T-helper 17 cell (primary cell): ENCODE data around the gene ADSL. TPM values are rescaled to one million over a fixed set of nuclear protein-coding genes. Genes with fewer than 3 reads are reported as not detected.
A peak's percentile ranks its signal among the peaks of the same experiment; 100 is the strongest.

ENCODE experiments used
- ATAC-seq: fragments of 150-1000 bp; cut with Tn5 transposase; 2 replicates; pipeline ENCODE4 v1.10.0; 2021; ENCODE audit warnings: mild to moderate bottlenecking, moderate library complexity
- DNase-seq, 3 donors: peaks; one replicate each; pipeline versions ENCODE4 v3.0.0 to v3.0.0-alpha.2; 2020 to 2021
- H3K9me3 ChIP-seq: one replicate; pipeline ENCODE4 v1.7.0; 2013; ENCODE audit warnings: low read length, mild to moderate bottlenecking; ENCODE audit not compliant: control insufficient read depth, poor library complexity, severe bottlenecking
- H3K27ac Mint-ChIP-seq: one replicate; pipeline ENCODE4 v1.8.0; 2022; ENCODE audit warnings: mild to moderate bottlenecking, moderate library complexity, mixed read lengths
- H3K27me3 Mint-ChIP-seq: one replicate; pipeline ENCODE4 v1.8.0; 2022; ENCODE audit warnings: mixed read lengths
- H3K36me3 Mint-ChIP-seq: one replicate; pipeline ENCODE4 v1.8.0; 2022; ENCODE audit warnings: low read depth, mixed read lengths
- H3K4me1 Mint-ChIP-seq: one replicate; pipeline ENCODE4 v1.8.0; 2022; ENCODE audit warnings: mild to moderate bottlenecking, mixed read lengths
- H3K4me3 Mint-ChIP-seq: one replicate; pipeline ENCODE4 v1.8.0; 2022; ENCODE audit warnings: mild to moderate bottlenecking, moderate library complexity, mixed read lengths
- total RNA-seq, 4 donors: library from RNA in 2 of 4; stranded (reverse) in 2 of 4; gene quantifications; one replicate each; pipeline ENCODE4 v1.2.3 and lab custom pipeline; 2022 to 2026

Gene ADSL
- total RNA-seq, 2 donors from 2014 or later, result 59.2 to 67.5 TPM

GRCh38 chr22:40332319-40332781, 13.9 kb upstream of the ADSL start:
- H3K9me3 ChIP-seq, result no peaks in the 10 kb centered on the region
- ATAC-seq (peak; percentile 40), DNase-seq (no peak)
- peaks cover 51% of the 10 kb centered on the region for H3K4me1 Mint-ChIP-seq
- peak overlapping the region; percentile 63 for H3K4me3 Mint-ChIP-seq
- H3K27me3 Mint-ChIP-seq, result no peaks in the 10 kb centered on the region
- peaks cover 1% of the 10 kb centered on the region for H3K36me3 Mint-ChIP-seq
- peak overlapping the region; percentile 97 for H3K27ac Mint-ChIP-seq

DNA sequence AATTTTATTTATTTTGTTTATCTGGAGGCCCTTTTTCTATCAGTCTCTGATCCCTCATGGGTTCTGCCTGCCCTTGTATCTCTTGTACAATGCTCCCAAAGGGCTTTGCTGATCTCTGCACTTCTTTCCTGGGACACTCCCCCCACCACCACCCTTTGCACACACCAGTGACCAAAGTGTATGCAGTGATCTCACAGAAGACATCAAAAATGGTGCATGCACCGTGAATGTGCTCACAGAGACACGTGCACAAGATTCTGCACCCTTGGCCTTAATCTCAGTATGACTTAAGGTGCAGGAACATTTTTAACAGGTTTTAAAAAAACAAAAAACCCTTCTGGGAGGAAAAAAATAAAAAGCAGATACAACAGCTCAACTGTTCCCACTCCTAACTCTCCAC, 12.2 kb upstream of the ADSL start:
- peaks cover 56% of the 10 kb centered on the region for H3K4me1 Mint-ChIP-seq
- peaks cover 4% of the 10 kb centered on the region for H3K36me3 Mint-ChIP-seq
- H3K27me3 Mint-ChIP-seq, result no peaks in the 10 kb centered on the region
- DNase-seq (no peak), ATAC-seq (no peak)
- H3K4me3 Mint-ChIP-seq, result peak overlapping the region; percentile 86
- H3K27ac Mint-ChIP-seq, result peak overlapping the region; percentile 97
- no peaks in the 10 kb centered on the region for H3K9me3 ChIP-seq

DNA sequence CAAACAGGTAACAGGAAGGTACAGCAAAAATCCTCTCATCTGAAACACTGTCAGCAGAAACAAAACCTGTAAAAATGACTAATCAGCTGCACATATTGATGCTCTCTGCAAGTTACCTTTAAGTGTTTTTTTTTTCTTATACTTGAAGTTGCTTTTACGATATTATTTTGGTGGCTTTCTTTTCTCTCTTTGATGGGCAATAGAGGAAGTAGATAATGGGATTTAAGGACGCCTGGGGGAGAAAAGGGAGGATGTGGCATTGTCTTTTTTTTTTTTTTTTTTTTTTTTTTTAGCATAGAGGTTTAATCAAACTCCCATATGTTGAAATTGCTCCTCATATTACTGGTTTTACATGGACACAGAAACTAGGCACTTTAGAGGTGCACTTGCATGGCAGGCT, 11.4 kb upstream of the ADSL start:
- peaks cover 60% of the 10 kb centered on the region for H3K4me1 Mint-ChIP-seq
- H3K9me3 ChIP-seq, result no peaks in the 10 kb centered on the region
- H3K27ac Mint-ChIP-seq, result peak overlapping the region; percentile 97
- DNase-seq (no peak), ATAC-seq (peak; percentile 68)
- no peaks in the 10 kb centered on the region for H3K27me3 Mint-ChIP-seq
- peak overlapping the region; percentile 86 for H3K4me3 Mint-ChIP-seq
- H3K36me3 Mint-ChIP-seq, result peaks cover 4% of the 10 kb centered on the region

- peak; percentile 31 for ATAC-seq
- Mint-ChIP-seq H3K27me3 (no peaks in the 10 kb centered on the region), H3K4me1 (peaks cover 60% of the 10 kb centered on the region), H3K27ac (peak overlapping the region; percentile 97), H3K4me3 (peak overlapping the region; percentile 86), H3K36me3 (peaks cover 4% of the 10 kb centered on the region)
- H3K9me3 ChIP-seq, result no peaks in the 10 kb centered on the region
- DNase-seq, result no peak
Observed at GRCh38 chr22:40335358-40335757, 10.9 kb upstream of the ADSL start.

GRCh38 chr22:40340044-40340443, 6.3 kb upstream of the ADSL start:
- Mint-ChIP-seq H3K4me3 (no peak overlapping the region), H3K27me3 (no peaks in the 10 kb centered on the region), H3K27ac (peak overlapping the region; percentile 75), H3K36me3 (peaks cover 4% of the 10 kb centered on the region), H3K4me1 (peaks cover 54% of the 10 kb centered on the region)
- ATAC-seq, result no peak
- no peak for DNase-seq
- no peaks in the 10 kb centered on the region for H3K9me3 ChIP-seq

DNA sequence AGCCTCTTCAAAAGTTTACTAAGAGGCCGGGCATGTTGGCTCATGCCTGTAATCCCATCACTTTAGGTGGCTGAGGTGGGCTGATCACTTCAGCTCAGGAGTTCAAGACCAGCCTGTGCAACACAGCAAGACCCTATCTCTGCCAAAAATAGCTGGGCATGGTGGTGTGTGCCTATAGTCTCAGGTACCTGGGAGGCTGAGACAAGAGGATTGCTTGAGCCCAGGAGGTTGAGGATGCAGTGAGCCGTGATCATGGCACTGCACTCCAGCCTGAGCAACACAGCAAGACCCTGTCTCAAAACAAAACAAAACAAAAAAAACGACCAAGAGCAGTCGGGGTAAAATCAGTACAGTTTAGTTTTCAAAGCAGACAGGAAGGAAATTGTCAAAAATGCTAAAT, 4.7 kb upstream of the ADSL start:
- Mint-ChIP-seq H3K27me3 (no peaks in the 10 kb centered on the region), H3K4me1 (peaks cover 52% of the 10 kb centered on the region), H3K27ac (peak overlapping the region; percentile 92), H3K36me3 (peaks cover 4% of the 10 kb centered on the region), H3K4me3 (peak overlapping the region; percentile 75)
- H3K9me3 ChIP-seq, result no peaks in the 10 kb centered on the region
- no peak for DNase-seq
- no peak for ATAC-seq

GRCh38 chr22:40342521-40342920, 3.8 kb upstream of the ADSL start:
- no peaks in the 10 kb centered on the region for H3K9me3 ChIP-seq
- ATAC-seq (no peak), DNase-seq (no peak)
- Mint-ChIP-seq H3K4me1 (peaks cover 53% of the 10 kb centered on the region), H3K27ac (peak overlapping the region; percentile 92), H3K27me3 (no peaks in the 10 kb centered on the region), H3K36me3 (peaks cover 4% of the 10 kb centered on the region), H3K4me3 (peak overlapping the region; percentile 36)

GRCh38 chr22:40345271-40345670, 1.0 kb upstream of the ADSL start:
- Mint-ChIP-seq H3K36me3 (peaks cover 2% of the 10 kb centered on the region), H3K4me3 (peak overlapping the region; percentile 94), H3K27ac (peak overlapping the region; percentile 91), H3K27me3 (no peaks in the 10 kb centered on the region), H3K4me1 (peaks cover 43% of the 10 kb centered on the region)
- peak in 1 of 3 donors; percentile 26 for DNase-seq
- H3K9me3 ChIP-seq, result no peaks in the 10 kb centered on the region
- ATAC-seq, result no peak

DNA sequence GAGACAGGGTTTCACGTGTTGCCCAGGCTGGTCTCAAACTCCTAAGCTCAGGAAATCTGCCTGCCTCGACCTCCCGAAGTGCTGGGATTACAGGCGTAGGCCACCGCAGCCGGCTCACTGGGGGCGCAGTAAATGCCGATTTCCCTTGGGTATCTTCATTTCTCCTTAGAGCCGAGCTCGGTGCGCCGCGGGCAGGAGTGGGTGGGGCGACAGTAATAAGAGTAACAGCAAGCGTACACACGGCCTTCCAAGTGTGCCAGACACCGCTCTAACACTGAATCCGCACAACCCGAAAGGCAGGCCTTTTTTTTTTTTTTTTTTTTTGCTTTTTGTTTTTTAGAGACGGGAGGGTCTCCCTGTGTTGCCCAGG, 500 bp upstream of the ADSL start:
- H3K4me3 Mint-ChIP-seq, result peak overlapping the region; percentile 94
- peaks cover 42% of the 10 kb centered on the region for H3K4me1 Mint-ChIP-seq
- no peaks in the 10 kb centered on the region for H3K27me3 Mint-ChIP-seq
- H3K36me3 Mint-ChIP-seq, result peaks cover 2% of the 10 kb centered on the region
- DNase-seq, result peak; percentile 27 to 44 (median 30)
- peak; percentile 63 for ATAC-seq
- H3K9me3 ChIP-seq, result no peaks in the 10 kb centered on the region
- peak overlapping the region; percentile 91 for H3K27ac Mint-ChIP-seq

- H3K27me3 Mint-ChIP-seq, result no peaks in the 10 kb centered on the region
- DNase-seq, result no peak
- H3K9me3 ChIP-seq, result no peaks in the 10 kb centered on the region
- H3K4me1 Mint-ChIP-seq, result peaks cover 34% of the 10 kb centered on the region
- H3K36me3 Mint-ChIP-seq, result peaks cover 2% of the 10 kb centered on the region
- peak overlapping the region; percentile 94 for H3K4me3 Mint-ChIP-seq
- ATAC-seq, result no peak
- peak overlapping the region; percentile 91 for H3K27ac Mint-ChIP-seq
Observed at GRCh38 chr22:40347300-40347699, 1.0 kb downstream of the ADSL start.

- ATAC-seq (peak; percentile 46), DNase-seq (peak; percentile 33 to 56 (median 46))
- Mint-ChIP-seq H3K4me1 (peaks cover 26% of the 10 kb centered on the region), H3K36me3 (peaks cover 2% of the 10 kb centered on the region), H3K27me3 (no peaks in the 10 kb centered on the region), H3K27ac (peak overlapping the region; percentile 91), H3K4me3 (peak overlapping the region; percentile 94)
- no peaks in the 10 kb centered on the region for H3K9me3 ChIP-seq
Observed at GRCh38 chr22:40348025-40348658, 1.8 kb downstream of the ADSL start.

GRCh38 chr22:40352763-40353162, 6.5 kb downstream of the ADSL start:
- Mint-ChIP-seq H3K27me3 (no peaks in the 10 kb centered on the region), H3K27ac (no peak overlapping the region), H3K4me3 (no peak overlapping the region), H3K36me3 (peaks cover 2% of the 10 kb centered on the region), H3K4me1 (peaks cover 12% of the 10 kb centered on the region)
- H3K9me3 ChIP-seq, result no peaks in the 10 kb centered on the region
- DNase-seq (no peak), ATAC-seq (no peak)

DNA sequence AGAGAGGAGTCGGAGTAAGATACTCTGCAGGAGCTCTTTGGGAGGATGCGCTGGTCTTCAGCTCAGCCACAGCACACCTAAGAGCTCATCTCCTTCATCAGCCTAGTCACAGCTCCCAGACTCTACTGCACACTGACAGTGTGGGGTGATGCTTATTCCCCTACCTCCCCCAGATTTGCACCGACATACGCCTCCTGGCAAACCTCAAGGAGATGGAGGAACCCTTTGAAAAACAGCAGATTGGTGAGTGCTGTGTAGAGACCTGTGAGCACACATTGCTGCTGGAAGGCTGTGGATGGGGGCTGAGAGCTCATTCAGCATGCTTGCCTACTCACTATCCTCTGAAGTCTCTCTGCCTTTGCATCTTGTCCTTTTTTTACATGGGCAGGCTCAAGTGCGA, 14.8 kb downstream of the ADSL start:
- H3K4me1 Mint-ChIP-seq, result peaks cover 16% of the 10 kb centered on the region
- no peaks in the 10 kb centered on the region for H3K27me3 Mint-ChIP-seq
- H3K9me3 ChIP-seq, result no peaks in the 10 kb centered on the region
- ATAC-seq (no peak), DNase-seq (no peak)
- H3K4me3 Mint-ChIP-seq, result no peak overlapping the region
- H3K27ac Mint-ChIP-seq, result no peak overlapping the region
- peaks cover 19% of the 10 kb centered on the region for H3K36me3 Mint-ChIP-seq

DNA sequence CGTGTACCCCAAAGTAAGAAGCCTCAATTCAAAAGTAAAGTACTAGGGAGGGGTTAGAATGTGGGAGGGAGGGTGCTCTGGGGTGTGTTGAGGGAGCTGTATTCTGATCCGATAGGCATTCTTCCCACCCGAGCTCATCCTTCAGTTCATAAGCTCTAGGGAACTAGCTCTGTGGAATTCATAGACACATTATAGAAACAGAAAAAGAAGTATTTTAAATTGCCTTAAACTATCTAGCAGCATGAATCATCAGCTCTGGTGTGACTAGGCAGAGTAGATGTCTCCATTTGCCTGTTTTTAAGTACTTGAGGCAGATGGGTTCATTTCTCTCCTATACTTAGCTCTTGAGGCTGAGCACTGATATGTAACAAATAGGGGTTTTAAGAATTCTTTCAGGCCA, 16.8 kb downstream of the ADSL start:
- no peaks in the 10 kb centered on the region for H3K9me3 ChIP-seq
- Mint-ChIP-seq H3K27ac (peak overlapping the region; percentile 69), H3K4me3 (no peak overlapping the region), H3K36me3 (peaks cover 21% of the 10 kb centered on the region), H3K27me3 (no peaks in the 10 kb centered on the region), H3K4me1 (peaks cover 14% of the 10 kb centered on the region)
- DNase-seq (no peak), ATAC-seq (no peak)
